ENCODE results near the gene KIF7.

KIF7 gene

DNA sequence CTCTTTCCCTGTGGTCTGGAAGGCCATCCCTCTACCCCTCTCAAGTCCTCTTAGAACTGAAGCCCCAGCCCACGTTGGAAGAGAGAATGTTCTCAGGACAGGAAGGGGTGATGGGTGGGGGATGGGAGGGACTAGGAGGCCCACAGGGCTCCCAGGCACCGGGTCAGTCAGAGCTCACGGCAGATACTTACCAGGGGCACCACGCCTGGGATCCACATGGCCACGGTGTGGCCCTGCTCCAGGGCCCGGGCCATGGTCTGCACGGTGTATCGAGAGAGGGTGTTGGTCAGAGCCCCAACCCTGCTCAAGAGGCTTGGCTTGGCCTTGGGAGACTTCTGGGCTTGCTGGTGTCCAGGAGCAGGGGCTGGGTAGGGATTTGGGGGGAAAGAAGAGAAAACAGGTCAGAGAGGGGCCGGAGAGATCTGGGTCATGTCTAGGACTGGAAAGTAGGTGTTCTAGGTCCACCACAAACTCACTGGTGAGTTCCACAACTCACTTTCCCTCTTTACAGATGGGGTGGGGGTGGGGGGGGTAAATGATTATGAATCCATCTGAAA lies 14.1 kb upstream of the KIF7 start:
- DNase-seq: no peak

DNA sequence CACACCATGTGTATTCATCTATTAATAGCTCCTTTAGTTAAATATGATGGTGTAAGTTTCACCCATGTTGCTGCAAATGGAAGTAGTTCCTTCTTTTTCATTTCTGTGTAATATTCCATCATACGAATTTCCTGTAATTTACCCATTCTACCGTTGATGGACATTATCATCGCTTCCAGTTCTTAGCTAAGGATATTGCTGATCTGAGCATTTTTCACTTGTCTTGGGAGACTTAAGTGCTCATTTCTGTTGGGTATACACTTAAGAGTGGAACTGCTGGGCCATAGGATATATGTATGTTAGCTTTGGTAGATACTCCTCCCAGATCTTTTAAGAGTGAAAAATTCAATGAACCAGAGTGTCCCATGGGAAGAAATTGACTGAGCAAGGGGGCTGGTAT lies 12.9 kb upstream of the KIF7 start:
- no peak for DNase-seq

DNA sequence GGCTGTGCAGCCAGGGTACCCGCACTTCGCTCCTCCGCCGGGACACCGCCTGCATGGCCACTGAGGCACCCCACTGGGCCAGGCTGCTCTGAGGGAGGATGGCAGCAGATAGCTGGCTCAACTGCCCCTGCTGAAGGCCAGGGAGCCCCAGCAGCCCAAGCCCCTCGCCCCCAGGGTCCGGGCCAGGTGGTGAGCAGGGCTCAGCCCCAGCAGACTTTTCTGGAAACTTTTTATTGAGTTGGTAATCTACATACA lies 12.4 kb upstream of the KIF7 start:
- DNase-seq: no peak

DNA sequence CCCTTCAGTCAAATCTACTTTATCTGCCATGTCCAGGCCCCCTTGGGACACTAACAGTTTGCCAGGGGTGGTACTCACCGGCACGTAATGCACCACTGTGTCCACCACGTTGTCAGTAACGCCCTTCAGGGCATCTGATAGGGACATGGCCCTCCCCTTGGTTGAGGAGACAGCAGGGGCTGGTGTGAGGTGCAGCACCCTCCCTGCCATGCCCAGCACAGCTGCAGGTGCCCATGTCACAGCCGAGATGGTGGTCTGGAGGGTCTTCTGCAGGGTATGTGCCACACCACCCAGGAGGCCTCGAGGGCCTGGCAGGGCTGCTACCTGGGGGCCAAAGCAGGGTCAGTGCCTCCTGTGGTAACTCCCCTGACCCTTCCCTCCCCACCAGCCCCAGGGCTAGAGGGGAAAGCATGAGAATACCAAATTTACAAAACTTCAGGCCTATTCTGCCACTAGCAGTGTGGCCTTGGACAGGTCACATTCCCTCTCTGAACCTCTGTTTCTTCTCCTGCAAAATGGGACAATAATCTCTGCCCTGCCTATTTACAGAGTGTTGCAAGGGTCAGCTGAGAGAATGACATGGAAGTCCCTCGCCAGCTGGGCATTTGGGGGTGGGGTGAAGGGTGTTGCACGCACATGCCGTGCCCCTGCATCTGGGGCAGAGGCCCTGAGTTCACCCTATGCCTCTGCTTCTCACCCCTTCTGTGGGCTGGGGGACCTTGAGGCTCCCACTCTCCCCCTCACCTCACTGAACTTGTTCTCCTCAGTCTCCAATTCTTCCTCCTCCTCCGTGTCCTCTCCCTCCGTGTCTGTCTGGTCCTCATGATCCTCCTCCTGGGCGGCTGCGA lies 11.8 kb upstream of the KIF7 start:
- no peak for DNase-seq

DNA sequence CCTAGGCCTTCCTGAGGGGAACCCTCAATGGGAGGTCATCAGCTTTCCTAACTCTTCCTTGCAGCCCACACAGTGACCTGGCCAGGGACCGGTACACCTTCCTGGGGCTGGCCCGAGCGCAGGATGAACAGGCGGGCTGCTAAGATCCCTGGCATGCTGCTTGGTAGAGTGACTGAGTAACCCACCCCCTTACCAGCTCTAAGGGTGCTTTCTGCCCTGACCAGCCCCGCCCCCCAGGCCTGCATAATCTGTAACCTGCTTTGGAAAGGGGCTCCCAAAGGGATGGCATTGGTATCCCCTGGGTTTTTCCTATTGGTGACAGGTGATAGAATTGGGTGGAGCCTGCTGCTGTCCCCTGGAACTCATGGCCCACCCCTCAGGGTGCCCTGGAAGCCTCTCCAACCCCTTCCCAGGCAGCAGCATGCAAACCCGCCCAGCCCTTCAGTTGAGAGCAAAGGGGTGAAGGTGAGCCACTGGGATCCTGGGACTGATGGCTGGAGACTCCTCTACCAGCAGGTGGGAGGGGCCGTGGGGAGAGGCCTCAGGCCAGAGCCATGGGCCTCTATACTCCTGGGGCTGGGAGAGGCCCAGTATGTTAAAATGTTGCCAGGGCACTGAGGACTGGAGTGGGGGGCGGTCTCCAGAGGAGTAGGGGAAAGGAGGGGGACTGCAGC lies 11.1 kb upstream of the KIF7 start:
- DNase-seq: no peak

DNA sequence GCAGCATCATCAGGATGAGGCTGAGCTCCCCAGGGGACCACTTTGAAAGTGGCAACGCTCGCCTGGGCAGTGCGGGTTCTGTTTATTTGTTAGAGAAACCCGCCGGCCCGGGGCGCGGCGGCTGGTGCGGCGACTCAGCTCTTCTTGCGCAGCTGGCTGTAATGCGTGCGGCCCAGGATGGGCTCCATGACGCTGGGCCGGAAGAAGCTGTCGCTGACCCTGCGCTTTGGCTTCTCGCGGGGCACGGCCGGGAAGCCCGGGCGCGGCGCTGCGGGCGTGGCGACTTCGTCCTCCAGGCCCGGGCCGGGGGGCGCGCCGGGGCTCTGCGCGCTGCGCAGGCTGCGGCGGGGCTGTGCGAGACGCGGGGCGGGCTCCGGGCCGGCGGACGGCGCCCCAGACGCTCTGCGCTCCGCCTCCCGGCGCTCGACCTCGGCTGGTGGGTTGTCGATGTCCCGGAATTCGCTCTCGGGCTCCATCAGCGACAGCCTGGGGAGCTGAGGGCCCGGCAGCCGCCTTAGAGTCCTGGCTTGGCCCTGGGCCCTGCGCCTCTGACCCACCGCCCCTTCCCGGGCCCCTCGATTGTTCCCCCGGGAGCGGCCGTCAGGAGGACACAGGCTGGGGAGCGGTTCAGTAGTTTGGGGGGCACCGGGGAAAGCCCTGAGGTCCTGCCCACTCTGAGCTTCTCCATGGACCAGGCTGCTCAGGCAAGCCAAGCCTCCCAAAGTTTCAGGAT lies 10.3 kb upstream of the KIF7 start:
- DNase-seq: peak; percentile 72

DNA sequence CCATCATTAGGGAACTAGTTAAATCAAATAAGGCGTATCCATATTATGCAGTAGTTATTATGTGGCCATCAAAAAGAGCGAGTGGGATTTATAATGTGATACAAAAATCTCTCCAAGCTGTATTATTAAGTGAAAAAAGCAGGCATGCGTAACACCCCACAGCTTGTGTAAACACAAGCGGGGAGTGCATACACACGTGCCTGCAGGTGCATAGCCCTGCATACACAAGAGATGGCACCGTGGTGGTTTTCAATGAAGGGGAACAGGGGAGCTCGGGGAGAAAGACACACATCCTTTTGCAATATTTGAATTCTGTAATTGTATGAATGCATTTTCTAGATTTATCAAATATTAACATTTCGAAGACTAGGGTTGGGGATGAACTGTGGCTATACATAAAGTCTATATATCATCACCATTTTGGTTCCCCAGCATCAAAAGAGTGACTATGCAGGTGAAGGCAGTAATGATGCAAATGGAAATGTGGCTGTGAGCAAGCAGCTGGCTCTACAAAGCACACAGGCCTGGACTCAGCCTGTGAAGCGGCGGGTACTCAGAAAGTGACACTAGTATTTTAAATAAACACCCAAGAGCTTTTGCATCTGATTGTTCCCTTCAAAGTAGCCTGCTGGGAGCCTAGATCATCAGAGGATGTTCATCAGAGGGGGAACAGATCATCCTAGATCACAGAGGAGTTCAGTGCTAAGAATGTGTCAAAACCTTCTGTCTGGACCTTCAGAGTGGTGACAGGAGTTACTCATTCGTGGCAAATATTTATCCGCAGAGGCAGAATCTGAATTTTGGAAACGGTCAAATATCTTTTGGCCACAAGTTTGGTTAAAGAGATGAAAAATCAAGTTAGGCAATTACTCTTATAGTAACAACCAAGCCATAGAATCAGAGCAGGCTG lies 9.4 kb upstream of the KIF7 start:
- no peak for DNase-seq

DNA sequence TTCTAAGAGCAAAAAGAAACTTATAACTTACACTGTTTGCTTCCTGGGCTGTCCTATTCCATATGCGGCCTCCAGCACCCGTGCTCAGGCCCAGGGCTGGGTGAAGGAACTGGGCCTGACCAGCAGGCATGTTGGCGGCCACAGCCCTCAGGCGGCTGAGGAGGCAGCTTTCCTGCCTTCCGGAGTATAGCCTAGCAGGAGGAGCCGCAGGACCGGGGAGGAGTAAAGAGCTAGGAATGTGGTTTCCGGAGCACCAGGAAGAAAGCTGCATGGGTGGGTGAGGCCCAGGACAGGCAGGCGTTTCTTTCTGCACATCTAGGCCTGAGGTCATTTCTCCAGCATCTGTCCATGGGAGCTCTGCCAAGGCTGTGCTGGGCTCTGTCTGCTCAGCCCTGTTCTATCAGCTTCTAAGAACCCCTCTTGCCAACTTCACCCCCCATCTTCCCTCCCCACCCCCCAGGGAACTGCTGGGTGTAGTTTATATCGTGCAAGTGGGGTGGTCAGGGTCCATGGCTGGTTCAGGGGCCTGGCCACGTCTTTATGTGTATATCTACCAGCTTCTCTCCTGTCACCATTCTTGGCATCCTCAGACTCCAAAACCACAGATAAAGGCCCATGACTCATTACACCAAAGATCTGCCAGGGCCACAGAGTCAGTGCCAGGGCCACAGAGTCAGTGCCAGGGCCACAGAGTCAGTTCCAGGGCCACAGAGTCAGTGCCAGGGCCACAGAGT lies 7.8 kb upstream of the KIF7 start:
- peak; percentile 93 for DNase-seq

DNA sequence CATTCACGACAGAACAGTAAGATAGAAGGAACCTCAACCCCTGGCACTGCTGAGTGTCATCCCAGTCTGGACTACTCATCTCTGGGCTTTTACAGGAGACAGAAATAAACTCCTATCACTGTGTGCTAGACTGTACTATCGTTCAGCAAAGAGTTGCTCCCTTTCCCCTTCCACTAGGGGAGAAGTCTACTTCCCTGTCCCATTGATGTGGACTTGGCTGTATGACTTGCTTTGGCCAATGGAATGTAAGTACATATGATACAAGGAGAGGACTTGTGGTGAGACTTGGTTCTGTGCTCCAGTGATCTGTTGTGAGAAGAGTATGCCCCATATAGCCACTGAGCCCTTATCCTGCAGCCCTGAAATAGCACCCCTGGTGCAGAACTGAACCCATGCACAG lies 5.3 kb upstream of the KIF7 start:
- no peak for DNase-seq

DNA sequence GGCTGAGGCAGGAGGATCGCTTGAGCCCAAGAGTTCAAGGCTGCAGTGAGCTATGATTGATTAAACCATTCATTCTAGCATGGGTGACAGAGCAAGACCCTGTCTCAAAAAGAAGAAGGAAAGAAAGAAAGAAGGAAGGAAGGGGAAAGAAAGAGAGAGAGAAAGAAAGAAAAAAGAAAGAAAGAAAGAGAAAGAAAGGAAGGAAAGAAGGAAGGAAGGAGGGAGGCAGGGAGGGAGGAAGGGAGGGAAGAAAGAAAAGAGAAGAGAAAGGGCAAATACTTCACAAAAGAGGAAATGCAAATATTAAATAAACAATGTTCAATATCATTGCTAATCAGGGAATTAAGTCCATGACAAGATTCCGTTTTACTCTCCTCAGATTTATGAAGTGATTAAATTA lies 4.0 kb upstream of the KIF7 start:
- no peak for DNase-seq

DNA sequence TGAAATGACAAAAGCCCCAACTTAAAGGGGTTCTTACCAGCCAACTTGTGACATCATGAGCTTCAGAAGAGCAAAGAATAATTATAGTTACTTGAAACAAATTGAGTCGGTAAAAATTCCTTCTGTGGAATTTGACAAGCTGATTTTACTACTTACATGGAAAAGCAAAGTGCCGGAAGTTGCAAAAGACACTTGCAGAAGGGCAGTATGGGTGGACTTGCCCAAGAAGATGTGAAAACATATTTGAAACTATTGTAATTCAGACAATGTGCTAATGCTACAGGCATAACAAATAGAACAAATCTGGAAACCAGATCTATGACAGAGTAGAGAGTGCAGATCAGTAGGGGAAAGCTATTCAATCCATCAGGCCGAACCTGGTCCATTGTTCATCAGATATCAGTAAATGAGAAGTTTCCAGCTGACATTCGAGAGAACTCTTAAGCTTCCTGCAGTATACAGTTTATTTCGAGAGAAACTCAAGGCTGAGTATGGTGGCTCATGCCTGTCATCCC lies 2.5 kb upstream of the KIF7 start:
- DNase-seq: no peak

DNA sequence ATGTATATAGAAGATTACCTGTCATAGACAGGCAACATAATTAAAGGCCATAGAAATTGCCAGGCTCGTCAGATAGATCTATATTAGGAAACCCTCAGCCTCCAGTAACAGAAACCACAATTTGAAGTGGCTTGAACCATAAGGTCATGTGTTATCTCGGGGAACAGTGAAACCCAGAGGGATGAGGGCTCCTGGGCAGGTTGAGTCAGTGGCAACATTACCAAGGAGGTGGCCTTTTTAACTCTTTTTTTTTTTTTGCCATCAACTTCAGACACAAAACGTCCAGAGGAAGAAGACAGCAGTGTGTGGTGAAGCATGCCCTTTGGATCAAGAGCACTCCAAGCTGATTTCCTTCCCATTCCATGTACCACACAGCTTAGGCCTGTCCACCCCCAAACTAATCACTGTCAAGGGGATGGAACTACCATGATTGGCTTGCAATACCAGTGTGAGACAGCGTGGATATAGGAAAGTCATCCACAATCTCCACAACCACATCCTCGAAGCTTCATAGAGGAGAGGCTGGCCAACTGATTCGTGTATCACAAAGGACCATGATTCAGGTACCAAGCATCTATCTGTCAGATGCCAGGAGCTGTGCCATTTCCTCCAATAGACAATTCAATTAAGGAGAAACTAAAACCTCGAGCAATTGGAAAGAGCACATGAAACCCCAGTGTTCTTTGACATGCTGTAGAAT lies 999 bp upstream of the KIF7 start:
- no peak for DNase-seq

DNA sequence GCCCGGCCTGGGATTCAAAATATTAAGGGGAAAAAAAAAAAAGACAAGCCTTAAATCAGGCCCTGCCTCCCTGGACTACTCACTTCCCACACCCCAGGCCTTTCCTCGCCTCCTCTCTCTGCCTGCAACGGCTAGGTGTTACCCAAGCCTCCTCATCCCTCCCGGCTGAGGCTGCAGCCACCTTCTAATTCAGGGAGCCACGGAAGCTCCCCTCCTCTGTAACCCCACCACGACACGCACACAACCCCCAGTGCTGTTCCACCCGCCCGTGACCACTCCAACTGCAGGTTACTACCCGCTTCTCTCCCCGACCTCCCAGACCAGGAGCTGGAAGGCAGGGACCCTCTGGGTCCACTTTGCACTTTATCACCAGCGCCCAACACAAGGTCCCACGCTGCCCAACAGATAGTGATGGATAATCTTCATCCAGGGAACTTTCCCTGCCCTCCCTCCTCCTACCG lies 936 bp downstream of the KIF7 start:
- peak; percentile 56 for DNase-seq

DNA sequence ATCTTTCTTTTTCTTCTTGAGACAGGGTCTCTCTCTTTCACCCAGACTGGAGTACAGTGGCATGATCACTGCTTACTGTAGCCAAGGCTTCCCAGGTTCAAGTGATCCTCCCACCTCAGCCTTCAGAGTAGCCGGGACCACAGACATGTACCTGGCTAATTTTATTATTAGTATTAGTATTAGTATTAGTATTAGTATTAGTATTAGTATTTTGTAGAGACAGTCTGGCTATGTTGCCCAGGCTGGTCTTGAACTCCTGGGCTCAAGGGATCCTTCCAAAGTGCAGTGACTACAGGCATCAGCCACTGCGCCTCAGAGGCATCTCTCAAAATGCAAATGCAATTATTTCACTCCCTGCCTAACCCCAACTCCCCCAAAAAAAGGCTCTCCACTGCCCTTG lies 1.7 kb downstream of the KIF7 start:
- no peak for DNase-seq

DNA sequence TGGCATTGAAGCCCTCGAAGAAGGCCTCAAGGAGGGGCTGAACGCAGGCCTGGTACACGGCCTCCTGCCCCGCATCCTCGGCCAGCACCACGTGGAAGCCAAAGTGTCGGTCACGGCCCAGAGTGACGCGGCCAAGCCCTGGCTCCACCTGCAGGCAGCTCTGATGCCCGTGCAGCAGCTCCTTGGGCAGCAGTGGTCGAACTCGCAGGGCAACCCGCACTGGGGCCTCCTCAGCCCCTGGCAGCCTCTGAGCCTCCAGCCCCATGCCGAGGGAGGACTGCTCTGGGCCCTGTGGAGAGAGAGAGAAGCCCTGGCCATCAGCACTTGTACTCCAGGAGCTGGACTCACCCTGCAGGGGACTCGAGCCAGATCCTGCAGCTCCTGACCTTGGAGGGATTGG lies 2.6 kb downstream of the KIF7 start:
- DNase-seq: no peak

DNA sequence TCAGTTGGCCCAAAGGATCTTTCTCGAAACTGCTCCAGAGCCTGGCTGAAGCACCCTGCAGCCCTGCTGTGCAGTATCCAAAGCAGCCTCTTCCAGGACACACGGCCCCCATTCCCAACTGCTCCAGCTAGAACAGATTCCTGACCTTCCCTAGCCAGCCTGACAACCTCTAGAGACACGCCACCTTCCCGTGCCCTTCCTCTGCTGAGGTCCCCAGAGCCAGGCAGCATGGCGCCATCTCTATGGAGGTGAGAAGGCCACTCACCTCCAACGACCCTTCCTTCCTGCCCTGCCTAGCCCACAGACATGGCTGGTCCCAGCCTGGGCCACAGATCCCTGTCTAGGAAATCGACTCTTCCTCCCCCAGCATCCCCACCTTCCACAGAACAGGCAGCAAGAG lies 3.1 kb downstream of the KIF7 start:
- no peak for DNase-seq

DNA sequence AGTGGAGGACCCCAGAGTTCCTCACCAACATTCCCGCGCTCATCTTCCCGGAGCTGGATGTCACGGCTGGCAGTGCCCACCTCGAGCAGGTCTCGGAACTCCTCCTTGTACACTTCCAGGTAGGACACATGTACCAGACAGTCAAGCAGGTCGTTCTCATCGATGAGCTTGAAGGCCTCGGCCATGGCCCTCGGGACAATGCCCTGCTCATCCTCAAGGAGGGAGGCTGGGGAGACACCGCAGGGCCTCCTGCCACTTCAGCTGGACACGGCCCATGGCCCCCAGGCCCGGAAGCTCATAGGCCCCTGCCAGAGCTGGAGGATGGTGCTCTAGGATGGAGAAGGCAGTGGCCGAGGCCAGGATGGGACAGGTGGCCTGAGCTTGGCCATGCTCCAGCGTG lies 5.6 kb downstream of the KIF7 start:
- no peak for DNase-seq

DNA sequence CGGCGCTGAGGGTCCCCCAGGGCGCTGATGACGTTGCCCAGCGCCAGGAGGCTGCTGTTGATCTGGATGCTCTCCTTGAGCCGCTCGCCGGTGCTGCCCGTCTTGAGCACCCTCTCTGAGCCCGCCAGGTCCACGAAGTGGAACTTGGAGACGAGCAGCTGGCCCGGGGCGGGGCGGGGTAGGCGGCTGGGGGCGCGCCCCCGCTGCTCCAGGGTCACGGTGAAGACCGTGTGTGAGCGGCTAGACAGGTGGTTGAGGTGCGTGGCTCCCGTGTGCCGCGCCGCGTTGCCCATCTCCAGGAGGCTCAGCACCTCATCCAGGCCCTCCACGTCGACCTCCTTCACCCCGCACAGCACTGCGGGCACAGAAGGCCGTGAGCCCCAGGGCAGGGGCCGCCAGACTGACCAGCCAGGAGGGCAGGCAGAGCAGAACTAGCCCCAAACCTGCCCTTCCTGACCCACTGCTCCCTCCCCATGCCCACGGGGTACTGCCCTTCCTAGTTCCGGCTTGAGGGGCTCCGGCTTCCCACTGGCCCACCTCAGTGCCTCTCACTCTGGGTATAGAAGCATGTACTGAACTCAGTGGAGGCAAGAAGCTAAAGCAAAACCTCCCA lies 6.1 kb downstream of the KIF7 start:
- no peak for DNase-seq

DNA sequence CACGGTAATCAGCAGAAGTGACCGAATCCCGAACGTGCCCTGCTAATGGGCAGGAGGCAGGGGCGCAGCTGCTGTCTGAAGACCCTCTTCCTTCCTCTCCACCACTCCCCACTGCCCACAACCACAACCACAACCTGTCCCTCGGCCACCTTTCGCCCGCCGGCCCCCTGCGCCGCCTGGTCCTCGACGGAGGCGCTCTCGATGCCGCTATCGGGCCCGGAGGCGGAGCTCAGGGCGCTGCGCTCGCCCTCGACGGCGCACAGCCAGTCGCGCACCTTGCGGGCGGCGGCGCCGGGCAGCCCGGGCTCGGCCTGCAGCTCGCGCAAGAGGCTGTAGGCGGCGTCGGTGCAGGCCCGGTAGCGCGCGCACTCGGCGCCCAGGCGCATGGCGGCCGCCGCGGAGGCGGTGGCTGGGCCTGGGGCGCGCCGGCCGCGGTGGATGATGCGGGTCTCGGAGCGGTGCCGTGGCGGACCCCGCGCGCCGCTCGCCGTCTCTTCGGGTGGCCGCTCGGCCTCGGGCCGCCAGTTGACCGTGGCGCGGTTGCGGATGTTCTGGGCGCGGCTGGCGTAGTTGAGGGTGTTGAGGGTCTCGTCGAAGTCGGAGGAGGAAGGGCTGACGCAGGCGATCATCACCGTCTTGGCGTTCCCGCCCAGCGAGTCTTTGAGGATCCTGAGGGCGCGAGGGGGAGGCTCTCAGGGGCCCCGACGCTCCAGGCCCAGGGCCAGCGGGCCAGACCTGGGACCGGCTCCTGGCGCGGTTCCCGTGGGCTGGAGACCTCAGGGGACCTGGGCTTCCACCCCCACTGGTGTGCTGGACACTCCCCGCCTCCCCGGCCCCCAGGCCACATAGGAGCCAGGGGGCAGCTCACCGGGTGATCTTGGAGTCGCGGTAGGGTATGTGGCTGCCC lies 6.9 kb downstream of the KIF7 start:
- DNase-seq: no peak

All from fibroblast of skin of back (primary cell).